GM21390 (cell line): Measurements from ENCODE around the gene IGFALS.

ENCODE experiments used
- ATAC-seq: cut with Tn5 transposase; IDR thresholded peaks from one replicate; pipeline ENCODE4 v1.9.1; 2021; ENCODE audit not compliant: unreplicated experiment

The IGFALS gene

GRCh38 chr16:1745900-1746692 is 47.4 kb downstream of the IGFALS start:
- no peak for ATAC-seq

GRCh38 chr16:1745181-1745899 is 48.2 kb downstream of the IGFALS start:
- ATAC-seq: no peak

GRCh38 chr16:1744338-1744840 is 49.1 kb downstream of the IGFALS start:
- ATAC-seq: no peak

GRCh38 chr16:1743376-1744337 is 49.8 kb downstream of the IGFALS start:
- ATAC-seq: no peak

GRCh38 chr16:1741553-1742165 is 51.8 kb downstream of the IGFALS start:
- no peak for ATAC-seq

GRCh38 chr16:1740781-1741490 is 52.6 kb downstream of the IGFALS start:
- ATAC-seq: no peak
